Duodenal mucosa (tissue), 2 donors: ENCODE results near the gene EXOC8.
"Not testable (repeated sequence)": the region's sequence is repeated elsewhere in the genome, so short reads cannot be mapped to it uniquely, and the experiment has no call there.

Experiments
- H3K27ac ChIP-seq: one replicate; pipeline ENCODE4 v1.7.0; 2013; ENCODE audit warnings: low read depth, low read length
- H3K27me3 ChIP-seq, 2 donors: one replicate each; pipeline ENCODE4 v1.7.0; 2013; ENCODE audit warnings: low read length in 2 of 2, control low read depth in 1 of 2; ENCODE audit not compliant: insufficient read depth in 2 of 2, control insufficient read depth in 1 of 2
- H3K36me3 ChIP-seq, 2 donors: one replicate each; pipeline ENCODE4 v1.7.0; 2013; ENCODE audit warnings: low read length in 2 of 2, control low read depth in 1 of 2; ENCODE audit not compliant: insufficient read depth in 2 of 2, control insufficient read depth in 1 of 2
- H3K4me1 ChIP-seq, 2 donors: one replicate each; pipeline ENCODE4 v1.7.0; 2013; ENCODE audit warnings: low read length in 2 of 2, control low read depth in 1 of 2; ENCODE audit not compliant: insufficient read depth in 2 of 2, control insufficient read depth in 1 of 2
- H3K4me3 ChIP-seq, 2 donors: one replicate each; pipeline ENCODE4 v1.7.0; 2013; ENCODE audit warnings: low read length in 2 of 2, low read depth in 1 of 2
- H3K9ac ChIP-seq, 2 donors: one replicate each; pipeline ENCODE4 v1.7.0; 2013; ENCODE audit warnings: low read length in 2 of 2, low read depth in 1 of 2
- H3K9me3 ChIP-seq, 2 donors: one replicate each; pipeline ENCODE4 v1.7.0; 2013; ENCODE audit warnings: low read length in 2 of 2, control low read depth in 1 of 2; ENCODE audit not compliant: control insufficient read depth in 1 of 2

EXOC8 gene

DNA sequence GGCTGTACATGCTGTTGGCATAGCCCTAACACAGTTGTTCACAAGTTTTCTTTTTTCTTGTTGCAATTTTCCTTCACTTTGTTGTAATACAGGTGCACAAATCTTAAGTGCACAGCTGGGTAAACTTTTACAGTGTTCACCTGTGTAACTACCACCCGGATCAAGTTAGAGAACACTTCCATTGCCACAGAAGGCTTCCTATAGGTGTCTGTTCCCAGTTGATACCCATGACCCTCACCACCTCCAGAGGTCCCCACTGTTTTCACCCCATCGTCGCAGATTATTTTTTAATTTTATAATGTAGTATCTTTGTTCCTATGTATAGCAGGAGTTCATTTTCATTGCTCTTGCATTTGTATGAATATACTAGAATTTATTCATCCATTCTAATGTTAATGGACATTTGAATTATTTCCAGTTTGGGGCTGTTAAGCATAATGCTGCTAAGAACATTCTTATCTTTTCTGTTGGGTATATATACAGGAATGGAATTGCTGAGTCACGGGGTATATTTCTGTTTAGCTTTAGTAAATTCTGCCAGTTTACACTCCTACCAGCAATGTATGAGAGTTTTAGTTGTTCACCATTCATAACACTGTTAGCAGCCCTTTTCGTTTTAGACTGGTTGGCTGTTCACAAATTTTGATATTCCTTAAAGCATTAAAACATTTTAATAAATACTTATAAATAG is 16.8 kb upstream of the EXOC8 start:
- Histone ChIP-seq H3K9ac (no peak overlapping the region), H3K4me1 (peaks cover 4 to 7% of the 10 kb centered on the region in 2 donors), H3K9me3 (no peaks in the 10 kb centered on the region), H3K4me3 (no peak overlapping the region), H3K36me3 (peaks cover 24 to 38% of the 10 kb centered on the region in 2 donors), H3K27ac (no peak overlapping the region), H3K27me3 (no peaks in the 10 kb centered on the region)

DNA sequence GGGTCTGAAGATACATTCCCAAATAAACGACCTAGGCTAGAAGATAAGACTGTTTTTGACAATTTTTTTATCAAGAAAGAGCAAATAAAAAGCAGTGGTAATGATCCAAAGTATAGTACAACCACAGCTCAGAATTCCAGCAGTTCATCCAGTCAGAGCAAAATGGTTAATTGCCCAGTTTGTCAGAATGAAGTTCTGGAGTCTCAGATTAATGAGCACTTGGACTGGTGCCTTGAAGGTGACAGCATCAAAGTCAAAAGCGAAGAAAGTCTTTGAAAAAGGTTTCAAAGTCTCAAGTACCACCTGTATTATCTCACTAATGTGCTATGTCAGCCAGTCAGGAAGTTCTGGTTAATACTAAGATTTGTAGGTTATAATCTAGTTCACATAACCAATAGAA is 15.4 kb upstream of the EXOC8 start:
- Histone ChIP-seq H3K36me3 (peaks cover 26 to 46% of the 10 kb centered on the region in 2 donors), H3K9ac (no peak overlapping the region), H3K27me3 (no peaks in the 10 kb centered on the region), H3K4me1 (peaks cover 2 to 5% of the 10 kb centered on the region in 2 donors), H3K4me3 (no peak overlapping the region), H3K9me3 (no peaks in the 10 kb centered on the region), H3K27ac (no peak overlapping the region)

DNA sequence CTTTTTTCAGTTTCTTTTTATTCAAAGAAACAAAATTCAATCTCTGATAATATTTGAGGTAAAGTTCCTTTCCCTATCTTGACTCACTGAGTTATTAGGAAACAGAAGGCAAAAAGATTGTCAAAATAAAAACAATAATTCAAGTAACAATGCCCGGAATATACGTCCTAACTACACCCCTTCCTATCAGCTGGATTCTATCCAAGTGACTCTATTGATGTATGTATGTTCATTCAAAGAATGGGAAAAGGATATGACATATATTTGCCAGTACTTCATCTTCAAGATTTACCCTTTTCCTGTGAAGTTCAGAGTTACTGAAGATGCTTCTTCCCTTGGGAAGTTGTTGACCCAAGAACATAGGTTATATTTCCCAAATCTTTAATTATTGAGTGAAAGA is 14.2 kb upstream of the EXOC8 start:
- H3K4me1 ChIP-seq, result no peaks in the 10 kb centered on the region
- H3K27me3 ChIP-seq, result no peaks in the 10 kb centered on the region
- H3K27ac ChIP-seq, result no peak overlapping the region
- no peak overlapping the region for H3K9ac ChIP-seq
- no peak overlapping the region for H3K4me3 ChIP-seq
- H3K36me3 ChIP-seq, result peaks cover 31 to 51% of the 10 kb centered on the region in 2 donors
- no peaks in the 10 kb centered on the region for H3K9me3 ChIP-seq

- H3K36me3 ChIP-seq, result peaks cover 31 to 51% of the 10 kb centered on the region in 2 donors
- not testable (repeated sequence) for H3K9ac ChIP-seq, H3K27ac ChIP-seq, H3K27me3 ChIP-seq, H3K4me1 ChIP-seq, H3K4me3 ChIP-seq, H3K9me3 ChIP-seq
These were observed 11.2 kb upstream of the EXOC8 start for GRCh38 chr1:231348856-231349255.

DNA sequence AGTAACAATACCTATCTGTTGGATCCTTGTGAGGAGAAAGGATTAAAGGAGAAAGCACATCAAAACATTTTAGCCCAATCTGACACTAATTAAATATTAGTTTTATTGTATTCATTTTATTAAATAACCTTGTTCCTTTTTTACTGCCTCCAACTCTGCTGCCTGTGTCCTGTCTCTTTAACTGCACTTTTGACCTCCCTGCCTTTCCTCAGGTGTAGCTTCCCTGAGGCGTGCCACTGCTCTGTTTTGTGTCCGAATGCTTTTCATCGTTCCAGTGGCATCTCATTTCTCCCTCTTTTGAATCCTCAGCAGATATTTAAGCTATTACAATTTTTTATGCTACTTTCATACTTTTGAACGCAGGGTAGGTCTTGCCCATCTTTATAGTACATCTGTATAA is 10.8 kb upstream of the EXOC8 start:
- H3K9ac ChIP-seq, result no peak overlapping the region
- no peaks in the 10 kb centered on the region for H3K4me1 ChIP-seq
- no peak overlapping the region for H3K4me3 ChIP-seq
- no peaks in the 10 kb centered on the region for H3K27me3 ChIP-seq
- peaks cover 31 to 54% of the 10 kb centered on the region in 2 donors for H3K36me3 ChIP-seq
- no peaks in the 10 kb centered on the region for H3K9me3 ChIP-seq
- H3K27ac ChIP-seq, result no peak overlapping the region

- peaks cover 27 to 52% of the 10 kb centered on the region in 2 donors for H3K36me3 ChIP-seq
- no peak overlapping the region for H3K27ac ChIP-seq
- no peak overlapping the region for H3K9ac ChIP-seq
- no peak overlapping the region for H3K4me3 ChIP-seq
- H3K4me1 ChIP-seq, result no peaks in the 10 kb centered on the region
- H3K27me3 ChIP-seq, result no peaks in the 10 kb centered on the region
- no peaks in the 10 kb centered on the region for H3K9me3 ChIP-seq
These were observed 10.3 kb upstream of the EXOC8 start for GRCh38 chr1:231347961-231348360.

DNA sequence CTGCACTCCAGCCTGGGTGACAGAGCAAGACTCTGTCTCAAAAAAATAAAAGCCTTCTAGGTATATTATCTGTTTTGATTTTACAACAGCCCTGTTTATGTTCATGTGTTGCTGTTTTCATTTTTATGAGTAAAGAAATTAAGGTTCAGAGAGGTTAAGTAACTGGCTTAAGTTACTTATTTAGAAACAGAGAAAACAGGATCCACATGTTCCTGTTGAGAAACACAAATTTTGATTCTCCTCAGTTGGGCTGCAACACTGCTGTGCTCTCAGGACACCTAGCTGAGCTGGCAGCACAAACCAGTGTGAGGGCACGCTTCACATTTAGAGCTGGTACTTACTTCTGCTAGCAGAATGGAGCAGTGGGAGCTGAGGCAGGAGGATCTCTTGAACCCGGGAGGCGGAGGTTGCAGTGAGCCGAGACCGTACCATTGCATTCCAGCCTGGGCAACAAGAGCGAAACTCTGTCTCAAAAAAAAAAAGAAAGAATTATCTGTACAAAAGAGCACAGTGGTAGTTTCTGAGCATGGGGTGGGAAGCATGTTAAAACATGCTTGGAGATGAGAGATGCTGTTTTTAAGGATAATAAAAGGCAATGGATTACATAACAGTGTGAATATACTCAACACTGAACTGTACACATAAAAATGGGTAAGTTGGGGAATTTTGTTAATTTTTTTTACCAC is 2.8 kb upstream of the EXOC8 start:
- H3K27ac ChIP-seq, result no peak overlapping the region
- no peaks in the 10 kb centered on the region for H3K9me3 ChIP-seq
- H3K9ac ChIP-seq, result no peak overlapping the region
- no peak overlapping the region for H3K4me3 ChIP-seq
- H3K36me3 ChIP-seq, result peaks cover 0 to 18% of the 10 kb centered on the region in 2 donors
- peaks cover 25 to 30% of the 10 kb centered on the region in 2 donors for H3K4me1 ChIP-seq
- no peaks in the 10 kb centered on the region for H3K27me3 ChIP-seq

DNA sequence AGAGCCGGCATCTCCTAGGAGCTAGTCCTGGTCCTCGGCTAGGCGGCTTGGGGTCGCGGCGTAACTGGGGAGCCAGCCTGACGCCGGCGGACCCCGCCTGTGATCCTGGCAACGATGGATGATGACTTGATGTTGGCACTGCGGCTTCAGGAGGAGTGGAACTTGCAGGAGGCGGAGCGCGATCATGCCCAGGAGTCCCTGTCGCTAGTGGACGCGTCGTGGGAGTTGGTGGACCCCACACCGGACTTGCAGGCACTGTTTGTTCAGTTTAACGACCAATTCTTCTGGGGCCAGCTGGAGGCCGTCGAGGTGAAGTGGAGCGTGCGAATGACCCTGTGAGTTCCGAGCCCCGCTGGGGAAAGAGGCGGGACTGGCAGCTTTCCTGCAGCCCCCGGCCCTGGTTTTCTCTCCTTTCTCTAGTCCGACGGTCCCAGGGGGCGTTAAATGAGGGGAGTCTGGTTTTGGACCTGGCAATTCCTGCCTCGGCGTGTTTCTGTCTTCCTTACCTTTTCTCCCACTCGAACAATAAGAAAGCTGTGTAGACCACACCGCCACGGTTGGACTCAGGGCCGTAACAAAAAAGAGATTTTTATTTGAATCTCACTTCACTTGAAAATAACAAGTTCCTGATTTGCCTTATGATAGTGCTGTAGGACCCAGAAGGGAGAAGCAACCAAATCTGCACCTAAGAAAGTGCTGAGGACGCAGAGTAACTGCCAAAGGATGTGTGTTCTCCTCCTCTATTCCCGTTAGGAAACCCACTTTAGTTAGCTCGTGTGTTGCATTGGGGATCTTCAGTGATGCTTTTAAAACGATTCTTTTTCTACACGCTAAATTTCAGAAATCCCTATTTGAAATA is 847 bp upstream of the EXOC8 start, which contains the start of gene SPRTN:
Gene SPRTN (plus strand): TSS at position 24 of the 859 bp plus-strand sequence. CDS start 91 bp downstream, at position 115.
- Histone ChIP-seq H3K9me3 (no peaks in the 10 kb centered on the region), H3K27me3 (no peaks in the 10 kb centered on the region), H3K4me1 (peaks cover 42 to 47% of the 10 kb centered on the region in 2 donors), H3K36me3 (peaks cover 0 to 16% of the 10 kb centered on the region in 2 donors), H3K9ac (peak within 1 kb of the TSS; percentile 92 to 100), H3K4me3 (peak within 1 kb of the TSS; percentile 86 to 100), H3K27ac (peak within 1 kb of the TSS; percentile 92)

- peaks cover 49% of the 10 kb centered on the region in 2 donors for H3K4me1 ChIP-seq
- peaks cover 0 to 12% of the 10 kb centered on the region in 2 donors for H3K36me3 ChIP-seq
- peak overlapping the region; percentile 81 to 92 for H3K9ac ChIP-seq
- H3K9me3 ChIP-seq, result no peaks in the 10 kb centered on the region
- H3K27me3 ChIP-seq, result no peaks in the 10 kb centered on the region
- H3K27ac ChIP-seq, result peak overlapping the region; percentile 92
- peak overlapping the region; percentile 86 to 100 for H3K4me3 ChIP-seq
These were observed 595 bp downstream of the EXOC8 start for GRCh38 chr1:231337043-231337471.
